Measurements from ENCODE around the gene CGRRF1.

DNA sequence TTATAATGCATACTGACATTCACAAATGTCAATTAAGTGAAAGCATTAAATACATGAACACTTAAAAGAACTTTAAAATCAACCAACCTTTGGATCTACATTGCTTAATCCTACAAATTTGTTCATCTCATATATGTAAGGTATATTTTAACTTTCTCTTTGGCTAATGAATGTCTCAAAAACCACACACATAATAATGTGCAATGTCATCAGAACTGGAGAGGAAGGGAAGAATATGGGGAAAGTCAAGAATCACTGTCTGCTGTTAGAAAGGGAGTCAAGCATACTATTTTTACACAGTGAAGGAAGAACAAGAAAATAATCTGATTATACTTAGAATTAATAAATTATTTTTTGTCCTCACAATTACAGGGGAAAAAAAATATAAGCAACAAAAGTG, 25.9 kb upstream of the CGRRF1 start:
- TF ChIP-seq YY1 (IDR thresholded peaks at IDR 0.05; ENCODE audit: insufficient read depth, insufficient read length) = no peak
- no peak for TF ChIP-seq SUZ12 (IDR thresholded peaks at IDR 0.05; ENCODE audit: extremely low read depth, insufficient read depth, insufficient read length)

Data from NT2/D1 (cell line).